ELF-1 (cell line): Measurements from ENCODE around the gene ARHGAP26.

Experiments used
- DNase-seq: peaks from one replicate; pipeline ENCODE4 v3.0.0-alpha.2; 2016; ENCODE audit warnings: low read depth, low spot score

The ARHGAP26 gene

GRCh38 chr5:143036146-143036927 is 266.2 kb downstream of the ARHGAP26 start:
- no peak for DNase-seq

- peak; percentile 27 for DNase-seq
Measured at GRCh38 chr5:143037071-143037470, 266.9 kb downstream of the ARHGAP26 start.

- no peak for DNase-seq
Measured at GRCh38 chr5:143037708-143038107, 267.5 kb downstream of the ARHGAP26 start.

- DNase-seq, result no peak
Measured at GRCh38 chr5:143040622-143041021, 270.4 kb downstream of the ARHGAP26 start.

GRCh38 chr5:143041461-143041860 is 271.3 kb downstream of the ARHGAP26 start:
- no peak for DNase-seq

- DNase-seq, result no peak
Measured at GRCh38 chr5:143041972-143042770, 272.0 kb downstream of the ARHGAP26 start.

- DNase-seq, result no peak
Measured at GRCh38 chr5:143044265-143044664, 274.1 kb downstream of the ARHGAP26 start.

- DNase-seq, result no peak
Measured at GRCh38 chr5:143045062-143045461, 274.9 kb downstream of the ARHGAP26 start.

- DNase-seq, result no peak
Measured at GRCh38 chr5:143046314-143046713, 276.1 kb downstream of the ARHGAP26 start.

- no peak for DNase-seq
Measured at GRCh38 chr5:143047091-143047490, 276.9 kb downstream of the ARHGAP26 start.

- DNase-seq, result no peak
Measured at GRCh38 chr5:143050183-143050582, 280.0 kb downstream of the ARHGAP26 start.

- DNase-seq, result no peak
Measured at GRCh38 chr5:143051244-143052058, 281.3 kb downstream of the ARHGAP26 start.

GRCh38 chr5:143052967-143053682 is 282.9 kb downstream of the ARHGAP26 start:
- no peak for DNase-seq

GRCh38 chr5:143053780-143054179 is 283.6 kb downstream of the ARHGAP26 start:
- DNase-seq, result no peak

- DNase-seq, result no peak
Measured at GRCh38 chr5:143054480-143054941, 284.3 kb downstream of the ARHGAP26 start.

GRCh38 chr5:143055596-143056338 is 285.6 kb downstream of the ARHGAP26 start:
- no peak for DNase-seq

GRCh38 chr5:143056339-143056704 is 286.1 kb downstream of the ARHGAP26 start:
- DNase-seq, result no peak

GRCh38 chr5:143056792-143057579 is 286.8 kb downstream of the ARHGAP26 start:
- no peak for DNase-seq

- DNase-seq, result no peak
Measured at GRCh38 chr5:143057580-143057999, 287.4 kb downstream of the ARHGAP26 start.

- DNase-seq, result no peak
Measured at GRCh38 chr5:143059355-143059754, 289.2 kb downstream of the ARHGAP26 start.
